Brain microvascular endothelial cell (primary cell): ENCODE measurements around the gene PCDHA2.
"Not testable (repeated sequence)": the region's sequence is repeated elsewhere in the genome, so short reads cannot be mapped to it uniquely, and the experiment has no call there.

Experiments used
- DNase-seq: peaks from one replicate; pipeline ENCODE4 v3.0.0-alpha.2; 2020
- H3K27ac ChIP-seq: fragments of 250-450 bp; sonication (Bioruptor Pico); 2 replicates; pipeline ENCODE4 v1.5.1; 2020; ENCODE audit warnings: mild to moderate bottlenecking, moderate library complexity
- H3K27me3 ChIP-seq: fragments of 250-450 bp; sonication (Bioruptor Pico); replicated peaks from 2 replicates; pipeline ENCODE4 v1.5.1; 2020; ENCODE audit warnings: mild to moderate bottlenecking
- H3K36me3 ChIP-seq: fragments of 250-450 bp; sonication (Bioruptor Pico); replicated peaks from 2 replicates; pipeline ENCODE4 v1.5.1; 2020; ENCODE audit warnings: mild to moderate bottlenecking
- H3K4me3 ChIP-seq: 2 replicates; pipeline ENCODE4 v1.5.1; 2011; ENCODE audit warnings: low read depth, mild to moderate bottlenecking, control low read depth, low read length, moderate library complexity
- CTCF ChIP-seq: IDR thresholded peaks from 2 replicates; pipeline ENCODE4 v1.5.1; 2011; ENCODE audit warnings: low read depth, mild to moderate bottlenecking, moderate library complexity, low read length, control low read depth, inconsistent platforms; ENCODE audit errors: missing control alignments
- in situ Hi-C: cut with HindIII; loops from 2 replicates; pipeline ENCODE4 v1.10.0; 2017; ENCODE audit warnings: low sequenced_read_pairs, low pct_ligation_motif_present

Gene PCDHA2

GRCh38 chr5:140828362-140828737, 33.7 kb downstream of the PCDHA2 start:
- no peak for DNase-seq
- H3K36me3 ChIP-seq, result no peaks in the 10 kb centered on the region
- in situ Hi-C loops, result no loop called here
- no peak overlapping the region for H3K27ac ChIP-seq
- H3K4me3 ChIP-seq, result no peak overlapping the region
- no peaks in the 10 kb centered on the region for H3K27me3 ChIP-seq
- TF ChIP-seq CTCF, result no peak

GRCh38 chr5:140829511-140830501, 35.2 kb downstream of the PCDHA2 start:
- in situ Hi-C loops, result not testable (repeated sequence)

GRCh38 chr5:140833993-140834392, 39.3 kb downstream of the PCDHA2 start, which contains the start of gene PCDHA7:
PCDHA7 (plus strand) TSS chr5:140834269; CDS start chr5:140834384, 115 bp downstream.
- no peak within 1 kb of the TSS for H3K4me3 ChIP-seq
- DNase-seq, result no peak
- in situ Hi-C loops, result no loop called here
- H3K27me3 ChIP-seq, result no peaks in the 10 kb centered on the region
- no peaks in the 10 kb centered on the region for H3K36me3 ChIP-seq
- no peak within 1 kb of the TSS for H3K27ac ChIP-seq
- TF ChIP-seq CTCF, result no peak

More at GRCh38 chr5:140829511-140830501, 35.2 kb downstream of the PCDHA2 start:
- not testable (repeated sequence) for H3K36me3 ChIP-seq, H3K27me3 ChIP-seq, H3K4me3 ChIP-seq, DNase-seq, H3K27ac ChIP-seq

- DNase-seq, H3K4me3 ChIP-seq, H3K36me3 ChIP-seq, in situ Hi-C loops, H3K27ac ChIP-seq, H3K27me3 ChIP-seq: not testable (repeated sequence)
Observed at GRCh38 chr5:140834439-140835008, 39.9 kb downstream of the PCDHA2 start.

GRCh38 chr5:140835622-140836510, 41.2 kb downstream of the PCDHA2 start:
- H3K27me3 ChIP-seq, result no peaks in the 10 kb centered on the region
- DNase-seq, result no peak
- in situ Hi-C loops, result no loop called here
- H3K27ac ChIP-seq, result no peak overlapping the region
- no peaks in the 10 kb centered on the region for H3K36me3 ChIP-seq
- TF ChIP-seq CTCF, result no peak
- H3K4me3 ChIP-seq, result no peak overlapping the region

- H3K36me3 ChIP-seq, result no peaks in the 10 kb centered on the region
- H3K27ac ChIP-seq, result no peak within 1 kb of the TSS
- in situ Hi-C loops, result no loop called here
- DNase-seq, result no peak
- no peaks in the 10 kb centered on the region for H3K27me3 ChIP-seq
- TF ChIP-seq CTCF, result peak; percentile 46
- no peak within 1 kb of the TSS for H3K4me3 ChIP-seq
Observed at GRCh38 chr5:140840978-140841962, 46.6 kb downstream of the PCDHA2 start, which contains the start of gene PCDHA8. PCDHA8 (plus strand) TSS chr5:140841187; CDS start chr5:140841322, 135 bp downstream.
